Ovary (tissue), 9 donors: ENCODE results near the gene C3orf80. TPM values are rescaled to one million over a fixed set of nuclear protein-coding genes. Genes with fewer than 3 reads are reported as not detected.

Experiments used
- DNase-seq, 5 donors: peaks; one replicate each; pipeline ENCODE4 v3.0.0-alpha.2; 2019 to 2020
- H3K27ac ChIP-seq, 2 donors: fragments of 200-600 bp; one replicate each; pipeline versions ENCODE4 v1.5.1 to v1.8.0; 2019 to 2022
- H3K27me3 ChIP-seq: fragments of 200-600 bp; one replicate; pipeline ENCODE4 v1.8.0; 2022
- H3K36me3 ChIP-seq: fragments of 200-600 bp; sonication (generic); one replicate; pipeline ENCODE4 v1.5.1; 2019
- H3K4me1 ChIP-seq: one replicate; pipeline ENCODE4 v1.8.1; 2013; ENCODE audit warnings: mild to moderate bottlenecking, moderate library complexity; ENCODE audit not compliant: insufficient read depth
- H3K4me3 ChIP-seq: fragments of 200-600 bp; sonication (generic); one replicate; pipeline ENCODE4 v1.5.1; 2017
- H3K9me3 ChIP-seq, 2 donors: fragments of 200-600 bp in 1 of 2; sonication (generic) in 1 of 2; one replicate each; pipeline versions ENCODE4 v1.5.1 to v1.8.1; 2013 to 2019; ENCODE audit warnings: mild to moderate bottlenecking in 1 of 2, moderate library complexity in 1 of 2
- EP300 ChIP-seq: sonication (generic); formaldehyde crosslinking; IDR thresholded peaks from one replicate; pipeline ENCODE4 v1.6.1; 2017; ENCODE audit warnings: antibody characterized with exemption
- POLR2A ChIP-seq: fragments of 450-650 bp; IDR thresholded peaks from one replicate; pipeline ENCODE4 v1.6.1; 2017; ENCODE audit warnings: antibody characterized with exemption, mild to moderate bottlenecking, moderate library complexity
- WGBS, 3 donors: extraction: QIAGEN DNeasy Blood & Tissue Kit in 1 of 3; methylation state at CpG; one replicate each; pipeline versions ENCODE4 v1.1.5 to v1.1.7; 2013 to 2017; 5-methylcytosine and 5-hydroxymethylcytosine counted together
- intact Hi-C, 4 donors: fragments of 100-400 bp; cut with DNase I; formaldehyde crosslinking; loops; one replicate each; pipeline versions ENCODE4 v1.11.0 to v1.15.1; 2022 to 2023
- polyA plus RNA-seq, 2 donors: library from polyadenylated mRNA; stranded (reverse); fragments of 200-250 nt in 1 of 2; fragments of 350-450 nt in 1 of 2; fragmentation: Illumina TruSeq in 1 of 2; extraction: RNeasy Lipid Tissue Mini Kit (QIAGEN cat#74804) in 1 of 2; gene quantifications; one replicate each; pipeline ENCODE4 v1.2.3, GENCODE V29; 2013 to 2014
- total RNA-seq, 7 donors: library from RNA; depleted of rRNA in 2 of 7; stranded (reverse); fragments of >200 nt in 2 of 7; fragmentation: NEBNext Ultra II Directional in 3 of 7; extraction: Animal tissue kit (Norgen Biotek cat#: 25700) in 3 of 7; gene quantifications; one replicate each; pipeline versions ENCODE4 v1.1.0 to v1.2.4, GENCODE V29; 2016 to 2023
- TF ChIP-seq, protein P1 (sequence below), 3 donors: fragments of 450-650 bp in 2 of 3; fragments of 200-600 bp in 1 of 3; IDR thresholded peaks; one replicate each; pipeline versions ENCODE4 v1.5.1 to v1.8.0; 2016 to 2022; ENCODE audit warnings: antibody characterized with exemption in 3 of 3, mild to moderate bottlenecking in 1 of 3
- donor health status: DM: no; HTN: no; CAD: no; lungs with moderate emphysema.
- donor health status: DM: no; HTN: no; CAD: no.
- donor health status: Bipolar disorder and iron deficiency.
- donor health status: DM: yes; HTN: yes; CAD: no.
- donor health status: DM: no; HTN: no; CAD: no.
- donor health status: DM: yes; HTN: yes; CAD: no.

C3orf80 gene
- total and polyA plus RNA-seq, 9 donors = 0.15 to 0.43 (median 0.32) TPM; not detected in 2

DNA sequence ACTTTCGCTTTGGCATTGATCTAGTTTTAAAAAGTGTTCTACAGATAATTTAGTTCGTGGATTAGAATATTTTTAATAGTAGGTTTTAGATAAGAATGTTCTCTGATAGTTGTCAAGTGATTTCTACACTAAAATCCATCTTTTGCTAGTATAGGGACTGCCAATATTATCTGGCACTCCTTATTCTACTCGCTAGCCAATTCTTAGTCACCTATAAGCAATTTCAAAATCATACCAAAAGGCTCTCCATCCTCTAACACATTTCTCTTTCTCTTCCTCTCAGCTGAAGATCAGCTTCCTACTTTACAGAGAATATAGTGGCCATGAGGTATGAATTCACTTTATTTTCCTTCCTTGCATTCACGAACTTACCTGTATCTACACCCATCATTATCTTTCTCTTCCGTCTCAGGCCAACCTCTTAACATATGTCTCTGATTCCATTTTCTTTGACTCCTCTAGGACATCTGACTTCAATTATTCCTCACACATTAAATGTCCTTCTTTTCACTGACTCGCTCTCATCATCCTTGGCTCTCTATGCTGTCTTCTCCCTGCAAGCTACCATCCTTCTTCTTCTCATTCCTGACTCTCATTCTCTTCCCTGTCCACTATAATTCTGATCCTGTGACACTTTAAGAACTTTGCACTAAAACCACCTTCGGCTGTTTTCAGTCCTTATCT, 35.5 kb downstream of the C3orf80 start:
- H3K27ac ChIP-seq = no peak overlapping the region
- no peak for DNase-seq
- no peaks in the 10 kb centered on the region for H3K27me3 ChIP-seq
- no peak overlapping the region for H3K4me3 ChIP-seq
- H3K4me1 ChIP-seq = no peaks in the 10 kb centered on the region
- TF ChIP-seq POLR2A = no peak
- TF ChIP-seq EP300 = no peak
- TF ChIP-seq, protein P1, sequence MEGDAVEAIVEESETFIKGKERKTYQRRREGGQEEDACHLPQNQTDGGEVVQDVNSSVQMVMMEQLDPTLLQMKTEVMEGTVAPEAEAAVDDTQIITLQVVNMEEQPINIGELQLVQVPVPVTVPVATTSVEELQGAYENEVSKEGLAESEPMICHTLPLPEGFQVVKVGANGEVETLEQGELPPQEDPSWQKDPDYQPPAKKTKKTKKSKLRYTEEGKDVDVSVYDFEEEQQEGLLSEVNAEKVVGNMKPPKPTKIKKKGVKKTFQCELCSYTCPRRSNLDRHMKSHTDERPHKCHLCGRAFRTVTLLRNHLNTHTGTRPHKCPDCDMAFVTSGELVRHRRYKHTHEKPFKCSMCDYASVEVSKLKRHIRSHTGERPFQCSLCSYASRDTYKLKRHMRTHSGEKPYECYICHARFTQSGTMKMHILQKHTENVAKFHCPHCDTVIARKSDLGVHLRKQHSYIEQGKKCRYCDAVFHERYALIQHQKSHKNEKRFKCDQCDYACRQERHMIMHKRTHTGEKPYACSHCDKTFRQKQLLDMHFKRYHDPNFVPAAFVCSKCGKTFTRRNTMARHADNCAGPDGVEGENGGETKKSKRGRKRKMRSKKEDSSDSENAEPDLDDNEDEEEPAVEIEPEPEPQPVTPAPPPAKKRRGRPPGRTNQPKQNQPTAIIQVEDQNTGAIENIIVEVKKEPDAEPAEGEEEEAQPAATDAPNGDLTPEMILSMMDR (IDR thresholded peaks at IDR 0.05) = no peak
- WGBS, 3 donors = 62 to 73% (median 70%) methylated on average over 7 of the region's 7 CpGs
- H3K9me3 ChIP-seq = no peaks in the 10 kb centered on the region
- intact Hi-C loops = no loop called here
- H3K36me3 ChIP-seq = no peaks in the 10 kb centered on the region

DNA sequence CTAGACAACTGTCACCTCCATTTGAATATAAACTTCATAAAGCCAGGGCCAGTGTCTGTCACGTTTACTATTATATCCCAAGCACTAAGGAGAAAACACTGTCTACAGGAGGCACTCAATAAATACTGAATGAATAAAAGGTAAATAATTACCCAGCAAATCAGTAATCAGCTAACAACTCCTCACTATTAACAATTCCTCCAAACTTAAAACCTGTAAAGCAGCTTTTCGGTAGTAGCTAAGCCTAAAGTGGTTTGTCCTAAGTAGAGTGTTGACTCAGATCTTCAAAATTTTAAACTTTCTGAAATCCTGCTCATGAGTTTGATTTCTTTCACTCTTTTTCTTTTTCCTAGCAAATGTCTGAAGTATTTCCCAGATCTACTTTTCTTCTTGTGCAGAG, 39.9 kb downstream of the C3orf80 start:
- Histone ChIP-seq H3K4me1 (no peaks in the 10 kb centered on the region), H3K27me3 (no peaks in the 10 kb centered on the region), H3K27ac (no peak overlapping the region), H3K9me3 (no peaks in the 10 kb centered on the region), H3K4me3 (no peak overlapping the region), H3K36me3 (no peaks in the 10 kb centered on the region)
- WGBS, 3 donors = 98 to 100% (median 98%) methylated on average over 2 of the region's 2 CpGs
- TF ChIP-seq POLR2A = no peak
- TF ChIP-seq EP300 = no peak
- TF ChIP-seq, protein P1 (IDR thresholded peaks at IDR 0.05) = no peak
- intact Hi-C loops = no loop called here
- DNase-seq = no peak

Other genes starting within 250 kb of the C3orf80 start
- gene IL12A, start 236.6 kb upstream of the C3orf80 start, total RNA-seq = 1 to 10 TPM in 1 of 7 donors, under 1 TPM in 5, not detected in 1; 0.15 to 6.0 (median 0.63) TPM
- gene IL12A, start 236.6 kb upstream of the C3orf80 start, polyA plus RNA-seq = under 1 TPM; 0.33 to 0.37 TPM
- 10 to 100 TPM; 22.7 to 39.6 (median 29.8) TPM for gene IFT80, start 173.8 kb downstream of the C3orf80 start, total RNA-seq
- gene IFT80, start 173.8 kb downstream of the C3orf80 start, polyA plus RNA-seq = 10 to 100 TPM; 16.8 to 19.4 TPM
- gene SMC4, start 174.2 kb downstream of the C3orf80 start, total RNA-seq = 10 to 100 TPM; 12.6 to 24.4 (median 18.0) TPM
- gene SMC4, start 174.2 kb downstream of the C3orf80 start, polyA plus RNA-seq = 10 to 100 TPM in 1 of 2 donors, 1 to 10 TPM in 1; 8.9 to 28.2 TPM
- gene TRIM59, start 224.4 kb downstream of the C3orf80 start, total RNA-seq = 1 to 10 TPM; 1.6 to 4.8 (median 2.1) TPM
- 1 to 10 TPM; 1.4 to 2.6 TPM for gene TRIM59, start 224.4 kb downstream of the C3orf80 start, polyA plus RNA-seq